ENCODE data around the gene MELTF.
"Not testable (repeated sequence)": the region's sequence is repeated elsewhere in the genome, so short reads cannot be mapped to it uniquely, and the experiment has no call there.

MELTF gene
- 7.2 to 56.1 (median 14.1) reads per million in 18 experiments for total RNA-seq

DNA sequence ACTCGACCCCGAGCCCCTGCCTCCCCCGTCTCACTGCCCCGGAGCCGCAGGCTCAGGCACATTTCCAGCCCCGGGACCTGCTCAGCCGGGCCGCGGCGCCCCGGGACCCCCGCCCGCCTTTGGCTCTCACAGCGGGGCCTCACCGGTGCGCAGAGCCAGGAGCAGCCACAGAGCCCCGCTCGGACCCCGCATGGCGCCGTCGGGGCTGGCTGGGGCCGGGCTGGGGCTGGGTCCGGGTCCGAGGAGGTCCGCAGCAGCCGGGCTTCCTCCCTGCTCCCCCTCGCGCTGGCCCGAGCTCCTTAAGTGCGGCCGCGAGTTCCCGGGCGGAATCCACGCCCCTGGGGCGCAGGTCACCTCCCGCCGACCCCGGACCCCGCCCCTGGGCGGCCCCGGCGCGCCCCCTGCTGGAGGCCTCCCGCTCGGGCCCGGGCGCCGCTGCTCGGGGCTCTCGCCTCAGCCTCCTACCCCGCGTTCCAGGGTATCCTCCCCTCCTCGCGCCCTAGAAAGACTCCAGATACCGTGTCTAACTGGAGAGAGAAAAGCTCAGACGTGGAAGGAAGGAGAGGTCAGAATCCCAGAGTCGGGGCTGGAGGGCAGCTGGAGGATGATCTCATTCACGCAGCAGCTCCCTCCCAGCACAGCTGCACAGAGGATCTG, at the start of gene MELTF:
Gene MELTF (minus strand): TSS at position 307 of the 657 bp plus-strand sequence. CDS start 115 bp downstream, at position 192.
- peak; percentile 59 to 73 for DNase-seq

DNA sequence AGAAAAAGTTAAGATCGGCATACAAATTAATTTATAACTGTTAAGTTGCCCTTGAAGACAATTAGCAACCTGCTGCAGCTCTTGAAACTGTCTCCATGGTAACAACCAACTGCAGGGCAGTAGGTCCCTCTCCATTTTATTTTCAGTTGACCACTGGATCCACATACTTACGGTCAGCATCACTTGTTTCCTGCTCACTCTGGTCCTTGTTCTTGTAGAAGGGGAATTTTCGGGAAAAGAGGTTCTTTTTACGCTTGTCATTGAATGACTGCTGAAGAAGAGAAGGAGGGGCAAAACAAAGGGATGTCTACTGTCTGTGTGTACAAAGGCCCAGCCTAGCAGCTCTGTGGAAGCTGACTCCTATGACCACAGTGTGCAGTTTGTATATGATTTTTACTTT, 46.8 kb upstream of the MELTF start:
- DNase-seq = no peak

DNA sequence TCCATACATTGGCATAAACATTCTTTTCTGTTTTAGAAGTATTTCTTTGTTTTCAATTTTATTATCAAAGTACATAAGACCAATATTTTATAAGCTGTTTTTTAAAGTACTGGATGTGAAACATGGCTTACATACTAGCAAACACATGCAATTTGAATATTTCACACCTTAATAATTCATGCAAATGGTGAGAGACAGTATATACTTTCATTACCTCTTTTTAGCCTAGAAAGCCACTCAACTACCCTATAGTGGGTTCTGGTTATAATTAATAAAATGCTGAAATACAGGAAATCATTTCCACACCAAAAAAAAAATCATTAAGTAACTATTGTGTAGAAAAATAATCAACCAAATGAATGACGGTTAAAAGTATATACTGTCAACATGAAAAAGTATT, 38.5 kb upstream of the MELTF start:
- peak in 1 of 2 donors; percentile 15 for DNase-seq

- no peak for DNase-seq
Measured at GRCh38 chr3:197064771-197065170, 35.2 kb upstream of the MELTF start.

DNA sequence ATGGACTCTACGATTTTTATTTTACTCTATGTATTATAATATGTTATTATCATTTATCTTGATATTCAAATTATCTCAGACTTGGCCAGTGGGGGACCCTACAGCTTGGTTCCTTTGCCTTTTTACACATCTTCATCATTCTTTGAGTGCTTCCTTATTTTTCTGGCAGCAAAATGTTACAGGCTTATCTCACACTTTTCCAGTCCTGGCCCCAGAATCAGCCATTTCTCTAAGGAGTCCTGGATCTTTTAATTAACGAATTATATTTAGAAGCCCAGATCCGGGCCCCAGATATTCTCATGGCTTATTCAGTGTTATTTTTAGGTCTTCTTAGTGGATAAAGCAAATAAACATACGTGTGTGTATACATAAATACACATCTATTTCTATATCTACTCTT, 32.8 kb upstream of the MELTF start:
- no peak for DNase-seq

DNA sequence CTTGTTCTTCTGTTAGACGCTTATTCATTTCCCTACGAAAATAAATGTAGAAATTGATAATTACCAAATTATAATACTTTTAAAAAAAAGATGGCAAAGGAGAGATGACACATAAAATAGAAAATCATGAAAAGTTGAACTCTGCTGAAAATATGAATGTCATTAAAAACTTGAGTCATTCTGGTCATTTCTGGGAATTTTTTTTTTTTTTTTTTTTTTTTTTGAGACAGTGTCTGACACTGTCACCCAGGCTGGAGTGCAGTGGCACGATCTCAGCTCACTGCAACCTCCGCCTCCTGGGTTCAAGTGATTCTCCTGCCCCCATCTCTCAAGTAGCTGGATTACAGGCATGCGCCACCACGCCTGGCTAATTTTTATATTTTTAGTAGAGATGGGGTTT, 22.0 kb upstream of the MELTF start:
- DNase-seq = not testable (repeated sequence)

- no peak for DNase-seq
Measured at GRCh38 chr3:197050511-197050910, 20.9 kb upstream of the MELTF start.

DNA sequence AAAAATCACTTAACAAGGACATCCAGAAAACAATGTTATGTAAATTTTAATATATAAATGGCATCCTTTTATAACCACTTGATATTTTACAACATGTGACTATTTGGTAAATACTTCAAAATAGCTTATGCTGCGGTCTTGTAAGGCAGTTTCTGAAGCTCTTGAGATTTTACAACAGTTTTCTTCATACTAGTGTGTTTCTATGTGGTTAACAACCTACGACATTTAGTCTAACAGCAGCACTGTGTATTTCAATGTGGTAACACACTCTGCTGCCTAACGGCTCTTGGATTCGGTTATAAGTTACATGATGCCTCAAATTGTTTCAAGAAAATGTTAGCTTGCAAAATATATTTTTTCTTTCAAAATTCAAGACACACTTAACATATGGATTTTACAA, 12.9 kb upstream of the MELTF start:
- no peak for DNase-seq

GRCh38 chr3:197041875-197042488, 12.4 kb upstream of the MELTF start:
- DNase-seq = no peak

DNA sequence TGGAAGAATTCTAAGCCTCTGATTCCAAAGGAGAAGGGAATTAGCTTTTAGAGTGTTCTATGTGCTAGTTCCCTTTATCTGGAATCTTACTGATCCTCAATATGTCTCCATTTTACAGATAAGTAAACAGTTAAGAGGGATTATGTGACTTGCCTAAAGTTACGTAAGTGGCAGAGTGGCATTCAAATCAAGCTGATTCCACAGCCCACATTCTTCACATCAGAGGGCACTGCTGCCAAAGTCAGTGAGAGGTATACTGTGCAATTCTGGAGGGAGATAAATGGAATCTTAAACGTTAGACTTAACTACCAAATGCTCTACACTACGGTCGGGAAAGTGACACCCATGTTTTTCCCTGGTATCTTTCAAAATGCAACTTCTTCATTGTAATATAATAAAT, 11.0 kb upstream of the MELTF start:
- no peak for DNase-seq

- no peak for DNase-seq
Measured at GRCh38 chr3:197038679-197039462, 9.3 kb upstream of the MELTF start.

GRCh38 chr3:197035577-197035976, 6.0 kb upstream of the MELTF start:
- DNase-seq = no peak

GRCh38 chr3:197034778-197035177, 5.2 kb upstream of the MELTF start:
- DNase-seq = not testable (repeated sequence)

GRCh38 chr3:197033764-197034163, 4.1 kb upstream of the MELTF start:
- not testable (repeated sequence) for DNase-seq

DNA sequence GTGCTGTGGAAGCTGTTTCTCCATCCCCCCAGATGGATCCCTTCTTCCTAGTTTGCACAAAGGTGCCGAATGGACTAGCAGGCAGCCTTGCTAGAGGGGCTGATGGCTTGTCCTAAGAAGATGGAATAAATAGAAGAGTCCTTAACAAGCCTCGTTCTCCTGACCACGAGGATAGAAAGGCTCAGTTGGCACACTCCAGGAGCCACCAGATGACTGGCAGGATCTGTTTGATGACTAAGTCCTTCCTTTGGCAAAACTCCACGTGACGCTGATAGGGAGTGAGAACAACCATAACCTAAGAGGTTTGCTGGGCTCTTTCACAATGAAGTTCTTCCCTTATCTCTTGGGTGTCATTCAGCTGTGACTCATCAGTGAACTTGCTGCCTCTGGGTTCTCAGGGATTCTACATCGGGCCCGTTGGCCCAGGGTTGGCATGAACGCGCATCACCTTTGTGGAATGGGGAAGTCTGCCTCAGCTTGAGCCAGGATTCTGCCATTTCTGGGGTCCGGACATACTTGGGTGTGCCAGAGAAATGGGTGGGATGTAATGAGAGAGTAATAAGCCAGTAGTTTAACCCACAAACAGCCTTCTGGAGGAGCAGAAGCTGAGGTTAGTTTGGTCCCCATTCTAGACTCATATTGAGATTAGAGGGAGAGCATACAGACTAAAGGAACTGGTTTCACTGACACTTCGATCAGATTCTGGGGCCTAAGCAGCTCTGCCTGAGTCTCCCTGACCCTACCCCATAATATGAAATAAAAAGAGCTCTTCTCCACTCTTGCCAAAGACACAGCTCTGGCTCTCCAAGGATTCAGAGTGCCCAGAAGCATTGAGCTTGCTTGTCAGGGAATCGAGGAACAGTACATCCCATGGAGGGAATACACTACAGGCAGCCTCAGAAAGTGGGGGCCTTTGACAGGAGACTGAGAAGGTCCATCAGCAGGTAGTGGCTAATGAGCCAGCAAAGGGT, 2.0 kb upstream of the MELTF start:
- peak; percentile 95 to 97 for DNase-seq

DNA sequence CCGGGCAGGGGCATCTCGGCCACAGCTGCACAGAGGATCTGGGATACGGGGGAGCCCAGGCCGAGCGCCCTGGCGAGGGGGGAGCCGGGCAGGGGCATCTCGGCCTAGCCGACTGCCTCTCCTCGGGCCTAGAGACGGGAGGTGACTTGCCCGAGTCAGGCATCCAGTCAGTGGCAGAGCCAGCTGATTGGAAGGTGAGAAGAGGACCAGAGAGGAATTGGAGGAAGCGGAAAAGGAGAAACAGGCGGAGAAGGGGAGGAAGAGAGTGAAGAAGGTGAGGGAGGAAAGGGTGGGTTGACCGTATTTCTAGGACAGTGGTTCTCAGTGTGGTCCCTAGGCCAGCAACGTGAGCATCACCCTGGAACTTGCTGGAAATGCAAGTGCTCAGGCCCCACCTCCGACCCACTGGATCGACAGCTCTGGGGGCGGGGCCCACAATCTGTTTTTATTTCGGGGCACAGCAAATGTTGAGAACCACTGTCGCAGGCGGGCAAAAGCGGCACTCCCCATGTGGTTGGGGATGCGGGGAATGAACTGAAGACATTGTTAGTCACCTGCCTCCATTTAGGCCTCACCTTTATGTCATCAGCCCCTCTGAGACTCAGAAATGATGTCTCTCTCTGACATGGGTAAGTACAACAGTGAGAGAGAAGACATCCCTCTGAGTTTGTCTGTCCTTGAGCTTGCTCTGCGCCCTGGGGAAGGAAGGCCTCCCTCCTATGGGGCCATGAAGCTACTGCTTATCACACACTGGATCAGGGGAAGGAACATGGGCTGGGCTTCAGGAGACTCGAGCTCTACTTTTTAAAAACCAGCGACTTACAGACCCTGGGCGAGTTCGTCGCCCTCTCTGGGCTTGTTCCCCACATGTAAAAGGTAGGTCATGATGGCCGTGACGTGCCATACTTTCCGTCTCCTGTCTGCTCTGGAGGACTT, 1.0 kb upstream of the MELTF start:
- DNase-seq = no peak

- peak in 1 of 2 donors; percentile 37 for DNase-seq
Measured at GRCh38 chr3:197028728-197029510, 698 bp downstream of the MELTF start.

- DNase-seq = peak; percentile 30 to 49
Measured at GRCh38 chr3:197027896-197028727, 1.5 kb downstream of the MELTF start.

DNA sequence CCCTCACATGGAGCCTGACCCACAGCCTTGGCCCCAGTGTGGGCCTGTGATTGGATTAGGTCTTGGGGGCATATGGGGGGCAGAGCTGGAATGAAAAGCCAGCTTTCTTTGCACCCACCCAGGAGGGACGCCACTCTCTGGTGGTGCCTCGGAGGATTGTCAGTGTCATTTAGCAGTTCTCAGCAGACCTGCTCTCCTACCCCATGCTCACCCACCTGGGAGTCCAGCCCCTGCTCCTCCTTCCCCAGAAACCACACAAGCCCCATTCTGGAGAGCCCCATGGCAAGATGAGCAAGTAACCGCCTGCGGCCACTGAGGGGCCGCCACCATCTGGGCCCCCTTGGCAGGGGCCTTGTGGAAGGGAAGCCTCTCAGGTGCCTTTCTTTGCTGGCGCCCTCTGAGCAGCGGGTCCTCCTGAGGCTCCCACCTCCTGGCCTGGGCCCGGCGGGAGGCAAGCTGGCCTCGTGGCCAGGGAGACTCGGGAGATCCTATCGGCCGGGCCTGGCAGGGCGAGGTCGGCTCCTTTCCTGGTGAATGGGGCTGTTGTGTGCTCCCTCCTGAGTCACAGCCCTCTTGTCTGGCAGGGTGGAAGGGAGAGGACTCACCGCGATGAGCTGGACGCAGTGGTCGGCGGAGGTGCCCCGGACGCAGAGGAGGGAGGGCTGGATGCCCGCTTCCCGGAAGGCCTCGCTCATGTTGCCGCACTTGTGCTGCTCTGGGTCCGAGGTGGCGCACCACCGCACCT, 2.3 kb downstream of the MELTF start:
- DNase-seq = no peak

All from inflammatory macrophage (primary cell).